ENCODE results near the gene C1orf167. TPM values are rescaled to one million over a fixed set of nuclear protein-coding genes. Genes with fewer than 3 reads are reported as not detected.

Gene C1orf167, protein sequence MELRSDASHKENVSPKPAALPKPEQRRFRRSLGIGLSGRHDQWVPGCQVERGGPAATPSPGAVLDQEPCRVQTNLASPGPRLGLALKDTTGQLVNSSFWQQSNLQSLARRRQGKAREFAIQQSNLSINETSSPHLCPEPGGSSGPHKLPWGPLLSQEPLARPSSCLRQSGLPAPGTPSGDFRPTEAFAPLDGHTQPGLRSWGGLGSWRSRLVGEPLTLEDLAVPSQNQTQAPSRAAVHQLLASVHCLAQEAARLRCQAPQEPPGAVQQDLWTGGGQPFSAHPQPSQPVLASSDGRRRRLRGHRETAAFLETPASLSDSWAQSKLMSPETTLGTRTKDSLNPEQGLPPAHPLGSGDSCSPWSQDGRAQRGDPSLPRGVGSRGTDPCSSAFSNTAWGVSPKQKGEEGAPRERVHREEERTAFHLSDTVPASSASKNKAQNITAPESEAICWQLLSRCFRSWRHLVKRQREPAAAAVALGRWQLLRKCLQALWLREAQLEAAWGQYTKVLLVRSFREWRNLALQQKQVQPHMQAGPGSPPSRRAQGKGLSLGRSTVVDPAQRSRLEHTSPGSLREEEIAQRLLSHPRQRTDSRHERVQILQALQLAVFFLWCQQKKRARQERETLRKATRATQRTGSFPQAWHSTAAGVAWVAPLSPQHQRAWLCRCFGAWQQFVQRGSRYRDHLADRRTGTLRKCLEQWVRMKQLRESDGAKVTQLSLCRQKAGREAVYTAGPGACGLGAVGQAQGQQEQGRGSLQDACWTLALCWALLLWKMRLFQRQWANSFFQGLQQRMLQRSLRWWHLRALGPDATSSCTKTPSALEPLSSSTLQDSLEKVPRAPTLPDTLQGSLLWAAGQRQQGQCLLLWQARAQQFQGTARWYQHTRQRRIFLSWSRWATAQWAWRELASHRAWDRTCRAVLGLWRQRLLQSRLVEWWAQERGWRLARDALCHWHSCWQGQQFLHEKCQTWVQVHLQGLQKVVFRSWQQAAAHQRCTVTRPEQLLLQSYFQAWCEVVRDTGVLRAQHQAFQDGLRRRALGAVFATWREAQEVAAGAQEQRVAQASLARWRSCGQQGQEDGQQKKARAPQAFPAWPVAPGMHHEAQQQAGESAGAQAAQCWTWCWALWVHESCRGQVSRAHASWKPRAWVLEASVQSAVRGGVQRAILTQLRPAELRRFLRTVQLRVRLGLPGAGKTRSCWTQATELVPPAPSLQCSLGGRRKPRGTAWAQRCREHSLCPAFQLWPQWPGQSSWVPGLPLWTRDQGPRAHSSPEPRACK (N-terminal part only)
- total RNA-seq (under 1 TPM in 1 of 2 donors, not detected in 1; 0.13 TPM), total RNA-seq (0 reads per million in 2 donors)

DNA sequence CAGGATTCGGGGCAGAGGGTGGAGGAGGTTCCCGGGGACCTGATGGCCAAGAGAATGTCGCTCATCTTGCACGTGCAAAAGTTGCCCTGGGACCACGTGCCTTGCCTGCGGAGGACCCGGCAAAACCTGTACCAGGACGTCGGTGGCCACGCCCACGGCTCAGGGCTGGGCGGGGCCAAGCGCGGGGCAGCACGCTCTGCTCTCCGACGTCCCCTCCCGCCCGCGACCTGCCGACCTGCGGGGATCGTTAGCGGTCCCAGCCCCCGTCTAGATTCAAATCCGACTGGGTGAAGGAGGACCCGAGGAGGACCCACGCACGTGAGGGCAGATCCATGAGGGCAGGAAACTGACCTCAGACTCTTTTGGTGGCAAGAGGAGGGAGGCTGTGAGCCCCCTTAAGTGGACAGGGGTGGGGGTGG lies at the start of gene C1orf167:
C1orf167 (plus strand) TSS at position 206 of the 419 bp plus-strand sequence. CDS start 2,208 bp downstream, outside the sequence.
- peak within 1 kb of the TSS; percentile 51 for H3K4me3 Mint-ChIP-seq

DNA sequence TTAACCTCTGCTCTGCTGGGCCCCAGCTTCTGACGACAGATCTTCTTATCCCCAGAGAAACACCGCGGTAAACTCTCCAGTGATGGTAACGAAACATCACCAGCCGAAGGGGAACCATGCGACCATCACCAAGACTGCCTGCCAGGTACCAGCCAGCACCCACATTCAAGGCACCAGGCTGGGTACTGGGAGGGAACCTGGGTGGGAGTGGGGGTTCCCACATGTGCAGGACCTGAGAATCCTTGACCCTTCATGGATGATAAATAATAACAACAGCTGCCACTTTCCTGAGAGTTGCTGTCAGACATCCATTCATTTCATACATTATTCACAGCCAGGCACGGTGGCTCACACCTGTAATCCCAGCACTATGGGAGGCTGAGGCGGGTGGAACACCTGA lies 49.7 kb upstream of the C1orf167 start:
- H3K4me3 Mint-ChIP-seq = no peak overlapping the region
- peaks cover 16% of the 10 kb centered on the region for H3K27me3 Mint-ChIP-seq
- H3K27ac Mint-ChIP-seq = no peak overlapping the region
- no peak for DNase-seq
- no peak for ATAC-seq
- no peaks in the 10 kb centered on the region for H3K4me1 Mint-ChIP-seq
- H3K9me3 ChIP-seq (ENCODE audit: control insufficient read depth, low read length, poor library complexity, severe bottlenecking) = no peaks in the 10 kb centered on the region
- H3K36me3 Mint-ChIP-seq (ENCODE audit: low read depth) = no peaks in the 10 kb centered on the region

More for the DNA sequence above, at the start of gene C1orf167:
- peaks cover 5% of the 10 kb centered on the region for H3K36me3 Mint-ChIP-seq (ENCODE audit: low read depth)
- H3K27ac Mint-ChIP-seq = no peak within 1 kb of the TSS
- DNase-seq (peak in 1 of 3 donors; percentile 27), ATAC-seq (peak; percentile 57)
- H3K4me1 Mint-ChIP-seq = peaks cover 12% of the 10 kb centered on the region
- H3K27me3 Mint-ChIP-seq = peaks cover 28% of the 10 kb centered on the region
- H3K9me3 ChIP-seq (ENCODE audit: control insufficient read depth, low read length, poor library complexity, severe bottlenecking) = no peaks in the 10 kb centered on the region

- Mint-ChIP-seq H3K4me1 (no peaks in the 10 kb centered on the region), H3K36me3 (ENCODE audit: low read depth) (no peaks in the 10 kb centered on the region), H3K27ac (no peak overlapping the region), H3K4me3 (no peak overlapping the region), H3K27me3 (peaks cover 16% of the 10 kb centered on the region)
- no peak for ATAC-seq
- DNase-seq = no peak
- no peaks in the 10 kb centered on the region for H3K9me3 ChIP-seq (ENCODE audit: control insufficient read depth, low read length, poor library complexity, severe bottlenecking)
Measured at GRCh38 chr1:11713095-11713494, 48.9 kb upstream of the C1orf167 start.

DNA sequence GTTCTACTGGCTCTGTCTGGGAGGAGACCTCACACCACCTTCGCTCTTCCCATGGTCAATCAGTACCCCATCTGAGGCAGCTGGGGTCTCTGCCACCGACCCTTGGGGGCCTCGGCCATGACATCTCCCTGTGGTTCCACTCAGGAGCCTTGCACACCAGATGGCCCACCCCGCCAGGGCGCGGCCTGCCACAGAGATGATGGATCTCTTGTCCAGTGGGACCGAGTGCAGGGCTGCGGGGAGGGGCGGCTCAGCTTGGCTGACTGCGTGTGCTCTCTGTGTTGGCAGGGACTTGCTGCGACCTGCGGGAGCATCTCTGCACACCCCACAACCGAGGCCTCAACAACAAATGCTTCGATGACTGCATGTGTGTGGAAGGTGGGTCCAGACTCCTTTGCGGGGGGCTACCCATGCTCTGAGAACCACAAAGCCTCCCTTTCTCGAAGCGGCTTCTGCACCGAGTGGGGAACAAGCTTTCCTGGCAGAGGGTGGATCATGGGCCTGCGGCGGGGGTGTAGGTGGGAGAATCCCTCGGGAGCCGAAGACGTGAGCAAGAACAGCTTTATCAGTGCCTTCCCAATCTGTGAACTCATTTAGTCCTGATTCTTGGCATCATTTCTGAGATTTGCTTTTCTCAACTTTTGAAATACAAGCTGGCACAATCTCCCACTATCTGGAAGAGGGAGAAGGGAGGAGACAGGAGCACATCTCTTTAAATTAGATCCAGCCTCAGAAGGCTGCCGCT lies 47.0 kb upstream of the C1orf167 start:
- H3K9me3 ChIP-seq (ENCODE audit: control insufficient read depth, low read length, poor library complexity, severe bottlenecking) = no peaks in the 10 kb centered on the region
- H3K4me3 Mint-ChIP-seq = no peak overlapping the region
- peaks cover 5% of the 10 kb centered on the region for H3K27me3 Mint-ChIP-seq
- no peak for ATAC-seq
- peaks cover 9% of the 10 kb centered on the region for H3K4me1 Mint-ChIP-seq
- H3K36me3 Mint-ChIP-seq (ENCODE audit: low read depth) = no peaks in the 10 kb centered on the region
- no peak for DNase-seq
- H3K27ac Mint-ChIP-seq = no peak overlapping the region

DNA sequence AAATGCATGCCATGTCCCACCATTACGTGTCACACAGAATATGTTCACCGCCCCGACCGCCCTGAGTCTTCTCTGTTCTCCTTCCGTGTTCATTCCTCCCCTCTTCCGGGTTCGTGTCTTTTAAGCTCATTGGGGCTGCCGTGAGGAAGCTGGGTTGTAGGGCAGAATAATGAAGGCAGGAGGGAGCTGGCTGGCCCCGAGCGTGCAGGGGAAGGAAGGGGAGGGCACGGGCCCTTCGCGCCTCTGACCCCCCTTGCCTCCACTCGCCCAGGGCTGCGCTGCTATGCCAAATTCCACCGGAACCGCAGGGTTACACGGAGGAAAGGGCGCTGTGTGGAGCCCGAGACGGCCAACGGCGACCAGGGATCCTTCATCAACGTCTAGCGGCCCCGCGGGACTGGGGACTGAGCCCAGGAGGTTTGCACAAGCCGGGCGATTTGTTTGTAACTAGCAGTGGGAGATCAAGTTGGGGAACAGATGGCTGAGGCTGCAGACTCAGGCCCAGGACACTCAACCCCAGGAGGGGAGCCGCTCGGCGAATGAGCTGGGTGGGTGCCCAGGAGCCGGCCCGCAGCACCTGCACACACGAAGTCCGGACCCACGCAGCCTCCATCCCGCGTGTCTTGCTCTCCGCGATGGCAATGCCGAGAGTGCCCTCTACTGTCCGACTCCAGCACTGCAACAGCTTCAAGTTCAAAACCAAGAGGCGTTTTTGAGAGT lies 42.5 kb upstream of the C1orf167 start:
- DNase-seq = peak; percentile 70 to 85 (median 71)
- no peaks in the 10 kb centered on the region for H3K36me3 Mint-ChIP-seq (ENCODE audit: low read depth)
- H3K4me3 Mint-ChIP-seq = peak overlapping the region; percentile 90
- peak; percentile 87 for ATAC-seq
- H3K4me1 Mint-ChIP-seq = peaks cover 9% of the 10 kb centered on the region
- H3K27me3 Mint-ChIP-seq = peaks cover 5% of the 10 kb centered on the region
- no peaks in the 10 kb centered on the region for H3K9me3 ChIP-seq (ENCODE audit: control insufficient read depth, low read length, poor library complexity, severe bottlenecking)
- H3K27ac Mint-ChIP-seq = peak overlapping the region; percentile 91

DNA sequence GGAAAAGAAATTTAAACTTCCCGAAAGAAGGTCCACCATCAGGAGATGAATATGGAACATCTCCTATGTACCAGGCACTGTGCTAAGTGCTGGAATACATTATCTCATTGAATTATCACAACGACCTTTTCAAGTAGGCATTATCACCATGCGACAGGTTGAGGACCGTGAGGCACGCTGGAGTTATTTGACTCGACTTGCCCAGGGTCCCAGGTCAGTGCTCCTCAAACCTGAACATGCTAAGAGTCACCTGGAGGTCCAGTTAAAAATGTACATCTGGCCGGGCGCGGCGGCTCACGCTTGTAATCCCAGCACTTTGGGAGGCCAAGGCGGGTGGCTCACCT lies 42.0 kb upstream of the C1orf167 start:
- DNase-seq (no peak), ATAC-seq (no peak)
- Mint-ChIP-seq H3K4me1 (peaks cover 9% of the 10 kb centered on the region), H3K27me3 (peaks cover 1% of the 10 kb centered on the region), H3K27ac (peak overlapping the region; percentile 91), H3K4me3 (peak overlapping the region; percentile 90), H3K36me3 (ENCODE audit: low read depth) (no peaks in the 10 kb centered on the region)
- no peaks in the 10 kb centered on the region for H3K9me3 ChIP-seq (ENCODE audit: control insufficient read depth, low read length, poor library complexity, severe bottlenecking)

- peak overlapping the region; percentile 91 for H3K27ac Mint-ChIP-seq
- no peak for DNase-seq
- H3K36me3 Mint-ChIP-seq (ENCODE audit: low read depth) = no peaks in the 10 kb centered on the region
- H3K27me3 Mint-ChIP-seq = no peaks in the 10 kb centered on the region
- H3K4me3 Mint-ChIP-seq = no peak overlapping the region
- H3K9me3 ChIP-seq (ENCODE audit: control insufficient read depth, low read length, poor library complexity, severe bottlenecking) = no peaks in the 10 kb centered on the region
- no peak for ATAC-seq
- peaks cover 12% of the 10 kb centered on the region for H3K4me1 Mint-ChIP-seq
Measured at GRCh38 chr1:11720525-11720924, 41.5 kb upstream of the C1orf167 start.

DNA sequence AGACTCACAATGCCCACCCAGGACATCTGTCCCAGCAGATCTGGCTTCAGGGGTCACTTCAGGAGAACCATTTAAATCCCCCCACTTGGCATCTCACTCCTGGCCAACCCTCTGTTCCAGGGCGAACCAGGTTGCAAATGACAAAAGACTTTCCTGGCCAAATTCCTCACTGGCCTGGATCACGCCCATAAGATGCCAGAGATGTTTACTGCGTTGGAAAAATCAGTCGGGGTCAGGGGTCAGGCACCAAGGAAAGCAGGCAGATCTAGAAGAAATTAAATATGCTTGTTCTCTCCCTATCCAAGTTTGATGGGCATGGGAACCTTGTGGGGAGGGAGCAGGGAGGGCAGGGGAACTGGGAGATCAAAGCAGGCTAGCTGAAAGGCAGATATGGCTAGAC lies 40.7 kb upstream of the C1orf167 start:
- no peak overlapping the region for H3K27ac Mint-ChIP-seq
- no peak for ATAC-seq
- no peak overlapping the region for H3K4me3 Mint-ChIP-seq
- no peaks in the 10 kb centered on the region for H3K27me3 Mint-ChIP-seq
- DNase-seq = no peak
- H3K4me1 Mint-ChIP-seq = peaks cover 13% of the 10 kb centered on the region
- H3K9me3 ChIP-seq (ENCODE audit: control insufficient read depth, low read length, poor library complexity, severe bottlenecking) = no peaks in the 10 kb centered on the region
- no peaks in the 10 kb centered on the region for H3K36me3 Mint-ChIP-seq (ENCODE audit: low read depth)

- no peak overlapping the region for H3K27ac Mint-ChIP-seq
- peaks cover 13% of the 10 kb centered on the region for H3K4me1 Mint-ChIP-seq
- H3K4me3 Mint-ChIP-seq = no peak overlapping the region
- no peaks in the 10 kb centered on the region for H3K9me3 ChIP-seq (ENCODE audit: control insufficient read depth, low read length, poor library complexity, severe bottlenecking)
- H3K27me3 Mint-ChIP-seq = no peaks in the 10 kb centered on the region
- no peak for ATAC-seq
- H3K36me3 Mint-ChIP-seq (ENCODE audit: low read depth) = no peaks in the 10 kb centered on the region
- DNase-seq = no peak
Measured at GRCh38 chr1:11722538-11722937, 39.5 kb upstream of the C1orf167 start.

- ATAC-seq = no peak
- no peaks in the 10 kb centered on the region for H3K9me3 ChIP-seq (ENCODE audit: control insufficient read depth, low read length, poor library complexity, severe bottlenecking)
- peak overlapping the region; percentile 5 for H3K4me3 Mint-ChIP-seq
- no peak for DNase-seq
- no peaks in the 10 kb centered on the region for H3K36me3 Mint-ChIP-seq (ENCODE audit: low read depth)
- H3K4me1 Mint-ChIP-seq = peaks cover 15% of the 10 kb centered on the region
- no peaks in the 10 kb centered on the region for H3K27me3 Mint-ChIP-seq
- H3K27ac Mint-ChIP-seq = no peak overlapping the region
Measured at GRCh38 chr1:11725616-11726015, 36.4 kb upstream of the C1orf167 start.

DNA sequence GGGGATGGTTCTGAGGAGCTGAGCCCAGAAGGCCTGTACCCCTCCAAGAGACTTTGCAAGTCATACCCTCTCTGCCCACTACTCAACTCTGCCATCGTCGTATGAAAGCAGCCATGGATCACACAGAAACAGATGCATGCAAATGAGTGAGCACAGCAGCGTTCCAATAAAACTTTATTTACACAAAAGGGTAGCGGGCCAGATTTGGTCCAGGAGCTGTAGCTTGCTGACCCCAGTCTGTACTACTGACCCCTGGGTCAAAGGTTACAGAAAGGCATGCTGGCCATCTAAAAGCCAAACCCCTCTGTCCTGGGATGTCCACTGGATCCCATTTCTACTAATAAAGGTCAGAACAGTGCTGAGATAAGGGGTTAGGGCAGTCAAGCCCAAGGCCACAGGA lies 34.9 kb upstream of the C1orf167 start:
- H3K4me3 Mint-ChIP-seq = no peak overlapping the region
- H3K27me3 Mint-ChIP-seq = no peaks in the 10 kb centered on the region

More for the DNA sequence above, 34.9 kb upstream of the C1orf167 start:
- Mint-ChIP-seq H3K4me1 (peaks cover 23% of the 10 kb centered on the region), H3K36me3 (ENCODE audit: low read depth) (no peaks in the 10 kb centered on the region), H3K27ac (no peak overlapping the region)
- ATAC-seq (no peak), DNase-seq (no peak)
- H3K9me3 ChIP-seq (ENCODE audit: control insufficient read depth, low read length, poor library complexity, severe bottlenecking) = no peaks in the 10 kb centered on the region
